HFFc6 (cell line): ENCODE data around the gene ANKRD11. TPM values are rescaled to one million over a fixed set of nuclear protein-coding genes. Genes with fewer than 3 reads are reported as not detected.

Source experiments
- DNase-seq: peaks from one replicate; pipeline ENCODE4 v3.0.0-alpha.2; 2018
- H3K27ac Mint-ChIP-seq: 2 replicates; pipeline ENCODE4 v1.8.0; 2020; ENCODE audit warnings: mild to moderate bottlenecking, mixed read lengths
- H3K27me3 Mint-ChIP-seq: 2 replicates; pipeline ENCODE4 v1.8.0; 2021; ENCODE audit warnings: mild to moderate bottlenecking, moderate library complexity, mixed read lengths; ENCODE audit not compliant: insufficient read depth
- H3K36me3 Mint-ChIP-seq: 2 replicates; pipeline ENCODE4 v1.8.0; 2021; ENCODE audit warnings: low read depth, mixed read lengths
- H3K4me1 Mint-ChIP-seq: 2 replicates; pipeline ENCODE4 v1.8.0; 2020; ENCODE audit warnings: low read depth, mixed read lengths
- H3K4me3 Mint-ChIP-seq: 2 replicates; pipeline ENCODE4 v1.8.0; 2020; ENCODE audit warnings: mild to moderate bottlenecking, moderate library complexity, mixed read lengths
- H3K9me3 Mint-ChIP-seq: 2 replicates; pipeline ENCODE4 v1.8.0; 2020; ENCODE audit warnings: mild to moderate bottlenecking, mixed read lengths
- total RNA-seq, 6 experiments: library from RNA; stranded (reverse); fragmentation: NEBNext Ultra II Directional; extraction: Animal tissue kit (Norgen Biotek cat#: 25700); gene quantifications; 2 replicates in 1 of 6; 3 replicates in 5 of 6; pipeline ENCODE4 v1.2.3, GENCODE V29; 2021
- TF ChIP-seq, protein P1 (sequence below): fragments of 200-600 bp; sonication (generic); IDR thresholded peaks from 2 replicates; pipeline ENCODE4 v1.5.0; 2021; ENCODE audit warnings: antibody characterized with exemption, mild to moderate bottlenecking

The ANKRD11 gene
- total RNA-seq, 6 experiments from 2014 or later, result 110 to 120 (median 116) TPM

DNA sequence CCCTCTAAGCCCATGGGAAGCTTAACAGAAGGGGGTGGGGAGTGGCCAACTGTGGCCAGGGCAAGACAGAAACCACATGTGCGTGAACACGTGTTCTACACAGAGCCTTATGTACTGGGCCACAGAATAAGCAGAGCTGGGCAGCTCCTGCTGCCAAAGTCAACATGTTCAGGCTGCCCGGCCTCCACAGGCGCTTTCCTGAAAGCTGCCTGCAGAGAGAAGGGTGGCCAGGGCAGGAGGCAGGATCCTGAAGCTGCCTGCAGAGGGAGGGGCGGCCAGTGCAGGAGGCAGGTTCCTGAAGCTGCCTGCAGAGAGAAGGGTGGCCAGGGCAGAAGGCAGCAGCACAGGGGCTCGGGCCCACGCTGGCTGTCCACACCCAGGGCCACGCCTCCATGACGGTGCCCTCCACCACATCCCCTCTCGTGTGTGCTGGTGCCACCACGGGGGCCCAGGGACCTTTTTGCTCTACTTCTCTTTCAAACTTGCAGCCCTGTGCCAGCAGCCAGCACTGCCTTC lies 79.5 kb downstream of the ANKRD11 start:
- H3K9me3 Mint-ChIP-seq, result no peaks in the 10 kb centered on the region
- H3K27ac Mint-ChIP-seq, result peak overlapping the region; percentile 80
- peak overlapping the region; percentile 52; the same call in 1 of the 2 replicates for H3K4me3 Mint-ChIP-seq
- H3K27me3 Mint-ChIP-seq, result peaks cover 3% of the 10 kb centered on the region
- TF ChIP-seq, protein P1, sequence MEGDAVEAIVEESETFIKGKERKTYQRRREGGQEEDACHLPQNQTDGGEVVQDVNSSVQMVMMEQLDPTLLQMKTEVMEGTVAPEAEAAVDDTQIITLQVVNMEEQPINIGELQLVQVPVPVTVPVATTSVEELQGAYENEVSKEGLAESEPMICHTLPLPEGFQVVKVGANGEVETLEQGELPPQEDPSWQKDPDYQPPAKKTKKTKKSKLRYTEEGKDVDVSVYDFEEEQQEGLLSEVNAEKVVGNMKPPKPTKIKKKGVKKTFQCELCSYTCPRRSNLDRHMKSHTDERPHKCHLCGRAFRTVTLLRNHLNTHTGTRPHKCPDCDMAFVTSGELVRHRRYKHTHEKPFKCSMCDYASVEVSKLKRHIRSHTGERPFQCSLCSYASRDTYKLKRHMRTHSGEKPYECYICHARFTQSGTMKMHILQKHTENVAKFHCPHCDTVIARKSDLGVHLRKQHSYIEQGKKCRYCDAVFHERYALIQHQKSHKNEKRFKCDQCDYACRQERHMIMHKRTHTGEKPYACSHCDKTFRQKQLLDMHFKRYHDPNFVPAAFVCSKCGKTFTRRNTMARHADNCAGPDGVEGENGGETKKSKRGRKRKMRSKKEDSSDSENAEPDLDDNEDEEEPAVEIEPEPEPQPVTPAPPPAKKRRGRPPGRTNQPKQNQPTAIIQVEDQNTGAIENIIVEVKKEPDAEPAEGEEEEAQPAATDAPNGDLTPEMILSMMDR, result peak; percentile 33; the same call in 1 of the 2 replicates
- peak; percentile 52 for DNase-seq
- no peaks in the 10 kb centered on the region; the same call in 1 of the 2 replicates for H3K36me3 Mint-ChIP-seq
- peaks cover 62% of the 10 kb centered on the region for H3K4me1 Mint-ChIP-seq

DNA sequence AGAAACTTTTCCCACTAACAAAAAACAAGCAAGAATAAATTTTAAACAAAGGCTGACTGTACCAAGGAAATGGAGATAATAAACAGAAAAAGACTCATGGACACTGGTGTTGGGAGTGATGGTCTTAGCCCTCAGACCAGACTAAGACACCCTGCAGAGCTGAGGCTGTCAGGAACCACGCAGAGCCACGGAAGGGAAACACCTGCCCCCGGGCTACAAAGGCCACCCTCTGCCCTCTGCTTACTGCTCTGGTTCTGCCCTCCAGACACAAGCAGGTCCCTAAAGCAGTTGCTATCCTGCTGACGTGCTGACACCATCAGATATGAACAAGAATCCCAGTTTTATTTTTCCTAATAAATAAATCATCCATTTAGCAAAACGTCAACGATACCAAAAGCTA lies 80.0 kb downstream of the ANKRD11 start:
- no peaks in the 10 kb centered on the region for H3K36me3 Mint-ChIP-seq

DNA sequence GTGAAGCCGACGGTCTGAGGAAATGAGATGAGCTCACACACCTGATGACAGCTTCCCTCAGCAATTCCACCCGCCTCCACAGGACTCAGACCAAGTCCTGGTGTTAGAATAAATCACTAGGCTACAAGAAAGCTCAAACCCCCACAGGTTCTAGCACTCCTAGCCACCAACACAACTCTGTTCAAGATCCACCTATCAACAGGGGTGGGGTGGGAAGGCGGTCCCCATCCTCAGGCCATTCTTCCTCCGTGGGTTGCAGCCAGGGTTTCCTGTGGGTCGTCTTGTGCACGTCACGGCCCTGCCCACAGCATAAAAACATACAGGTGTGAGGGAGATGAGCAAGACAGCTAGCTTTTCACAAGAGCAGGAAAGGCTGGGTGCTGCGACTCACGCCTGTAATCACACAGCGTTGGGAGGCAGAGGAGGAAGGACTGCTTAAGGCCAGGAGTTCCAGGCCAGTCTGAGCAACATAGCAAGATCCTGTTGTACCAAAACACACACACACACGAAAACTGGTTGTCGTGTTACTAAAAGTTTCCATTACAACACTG lies 81.1 kb downstream of the ANKRD11 start:
- Mint-ChIP-seq H3K4me3 (peak overlapping the region; percentile 22; the same call in 1 of the 2 replicates), H3K27ac (peak overlapping the region; percentile 82), H3K9me3 (no peaks in the 10 kb centered on the region), H3K36me3 (no peaks in the 10 kb centered on the region), H3K4me1 (peaks cover 68% of the 10 kb centered on the region), H3K27me3 (peaks cover 3% of the 10 kb centered on the region)
- TF ChIP-seq, protein P1, result no peak
- peak; percentile 67 for DNase-seq

More for the DNA sequence above, 80.0 kb downstream of the ANKRD11 start:
- no peak overlapping the region for H3K4me3 Mint-ChIP-seq
- no peak for DNase-seq
- H3K27ac Mint-ChIP-seq, result peak overlapping the region; percentile 80
- H3K4me1 Mint-ChIP-seq, result peaks cover 62% of the 10 kb centered on the region
- H3K9me3 Mint-ChIP-seq, result no peaks in the 10 kb centered on the region
- TF ChIP-seq, protein P1, result no peak
- H3K27me3 Mint-ChIP-seq, result peaks cover 3% of the 10 kb centered on the region

DNA sequence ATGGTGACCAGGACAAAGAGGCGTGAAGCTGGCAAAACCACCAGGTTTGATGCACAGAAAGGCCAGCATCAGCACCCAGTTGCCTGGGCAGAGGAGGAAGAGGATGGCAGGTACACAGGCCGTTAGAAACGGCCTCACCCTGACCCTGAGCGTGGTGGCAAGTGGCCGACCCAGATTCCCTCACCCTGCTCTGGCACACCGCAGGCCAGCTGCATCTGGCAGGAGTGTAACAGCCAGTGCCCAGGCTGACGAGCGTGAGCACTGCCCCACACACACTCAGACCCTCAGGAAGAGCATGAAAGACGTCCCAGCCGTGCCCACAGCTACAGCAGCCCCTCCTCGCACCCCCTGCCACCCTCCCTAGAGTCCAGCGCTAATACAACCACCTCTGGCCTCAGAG lies 82.0 kb downstream of the ANKRD11 start:
- Mint-ChIP-seq H3K4me3 (no peak overlapping the region), H3K27me3 (peaks cover 3% of the 10 kb centered on the region), H3K36me3 (no peaks in the 10 kb centered on the region), H3K27ac (peak overlapping the region; percentile 82), H3K4me1 (peaks cover 78% of the 10 kb centered on the region), H3K9me3 (no peaks in the 10 kb centered on the region)
- TF ChIP-seq, protein P1, result no peak
- DNase-seq, result no peak

DNA sequence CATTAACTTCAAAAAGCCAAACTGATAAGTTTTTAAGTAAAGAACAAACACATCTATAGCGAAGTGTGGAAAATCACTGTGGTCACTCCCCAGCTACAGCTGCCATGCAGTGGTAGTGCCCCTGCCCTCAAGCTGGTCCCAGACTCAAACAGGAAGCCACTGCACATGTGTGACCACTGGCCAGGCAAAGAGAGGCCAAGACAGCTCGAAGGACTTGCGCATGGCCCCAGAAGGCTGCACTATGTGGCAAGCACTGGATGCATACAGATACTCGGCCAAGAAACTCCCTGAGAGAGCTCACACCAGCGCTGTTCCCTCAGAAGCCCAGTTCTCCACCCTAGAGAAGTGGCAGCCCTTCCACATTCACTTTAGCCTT lies 82.4 kb downstream of the ANKRD11 start:
- peaks cover 3% of the 10 kb centered on the region for H3K27me3 Mint-ChIP-seq
- H3K4me3 Mint-ChIP-seq, result no peak overlapping the region
- no peaks in the 10 kb centered on the region for H3K36me3 Mint-ChIP-seq
- DNase-seq, result no peak
- TF ChIP-seq, protein P1, result no peak
- no peaks in the 10 kb centered on the region for H3K9me3 Mint-ChIP-seq
- peak overlapping the region; percentile 82 for H3K27ac Mint-ChIP-seq
- H3K4me1 Mint-ChIP-seq, result peaks cover 82% of the 10 kb centered on the region
